Measurements from ENCODE around the gene ADAMTS19. TPM values are rescaled to one million over a fixed set of nuclear protein-coding genes. Genes with fewer than 3 reads are reported as not detected.
"Not testable (repeated sequence)": the region's sequence is repeated elsewhere in the genome, so short reads cannot be mapped to it uniquely, and the experiment has no call there.

The ADAMTS19 gene
- total and polyA plus RNA-seq, 7 donors, result 0.01 to 0.69 (median 0.24) TPM; not detected in 1

DNA sequence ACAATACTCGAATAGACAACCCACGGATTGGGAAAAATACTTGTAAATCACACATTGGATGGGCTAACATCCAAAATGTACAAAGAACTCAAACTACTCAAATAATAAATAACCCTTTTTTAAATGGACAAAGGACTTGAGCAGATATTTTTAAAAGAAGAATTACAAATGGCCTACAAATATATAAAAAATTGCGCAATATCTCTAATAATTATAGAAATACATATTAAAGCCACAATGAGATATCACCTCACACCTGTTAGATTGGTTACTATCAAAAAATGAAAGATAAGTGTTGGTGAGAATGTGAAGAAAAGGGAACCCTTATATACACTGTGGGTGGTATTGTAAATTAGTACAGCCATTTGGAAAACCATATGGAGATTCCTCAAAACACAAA is 40.8 kb upstream of the ADAMTS19 start:
- ATAC-seq, result no peak
- intact Hi-C loops (cut with DNase I), result no loop called here
- Histone ChIP-seq H3K4me1 (no peaks in the 10 kb centered on the region), H3K27ac (no peak overlapping the region), H3K9me3 (peaks cover 5% of the 10 kb centered on the region), H3K36me3 (ENCODE audit: insufficient read depth in 1 of 2, low read depth in 1 of 2) (no peaks in the 10 kb centered on the region), H3K27me3 (ENCODE audit: insufficient read depth in 3 of 3, low read length in 2 of 3) (no peaks in the 10 kb centered on the region), H3K4me3 (no peak overlapping the region)
- TF ChIP-seq, protein P1, sequence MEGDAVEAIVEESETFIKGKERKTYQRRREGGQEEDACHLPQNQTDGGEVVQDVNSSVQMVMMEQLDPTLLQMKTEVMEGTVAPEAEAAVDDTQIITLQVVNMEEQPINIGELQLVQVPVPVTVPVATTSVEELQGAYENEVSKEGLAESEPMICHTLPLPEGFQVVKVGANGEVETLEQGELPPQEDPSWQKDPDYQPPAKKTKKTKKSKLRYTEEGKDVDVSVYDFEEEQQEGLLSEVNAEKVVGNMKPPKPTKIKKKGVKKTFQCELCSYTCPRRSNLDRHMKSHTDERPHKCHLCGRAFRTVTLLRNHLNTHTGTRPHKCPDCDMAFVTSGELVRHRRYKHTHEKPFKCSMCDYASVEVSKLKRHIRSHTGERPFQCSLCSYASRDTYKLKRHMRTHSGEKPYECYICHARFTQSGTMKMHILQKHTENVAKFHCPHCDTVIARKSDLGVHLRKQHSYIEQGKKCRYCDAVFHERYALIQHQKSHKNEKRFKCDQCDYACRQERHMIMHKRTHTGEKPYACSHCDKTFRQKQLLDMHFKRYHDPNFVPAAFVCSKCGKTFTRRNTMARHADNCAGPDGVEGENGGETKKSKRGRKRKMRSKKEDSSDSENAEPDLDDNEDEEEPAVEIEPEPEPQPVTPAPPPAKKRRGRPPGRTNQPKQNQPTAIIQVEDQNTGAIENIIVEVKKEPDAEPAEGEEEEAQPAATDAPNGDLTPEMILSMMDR (IDR thresholded peaks at IDR 0.05), result no peak
- 69 to 76% (median 76%) methylated on average over 3 of the region's 3 CpGs for WGBS, 3 donors
- no peak for DNase-seq

DNA sequence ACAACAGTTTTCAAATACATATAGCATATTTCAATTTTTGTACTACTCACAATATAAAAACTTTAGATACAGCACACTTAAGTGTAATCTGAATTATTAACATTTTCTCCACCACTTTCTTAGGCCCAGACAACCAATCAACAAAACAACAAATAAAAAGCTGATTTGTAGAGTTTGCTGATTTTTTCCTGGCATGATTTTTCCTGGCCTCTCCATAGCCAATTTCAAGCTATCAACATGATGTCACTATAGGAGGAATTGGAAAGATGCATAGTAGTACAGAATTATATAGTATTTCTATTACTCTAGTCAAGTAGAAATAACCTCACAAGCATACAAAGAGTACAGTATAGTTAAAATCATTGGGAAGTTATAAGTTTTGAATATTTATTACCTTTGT is 35.1 kb upstream of the ADAMTS19 start:
- Histone ChIP-seq H3K9me3 (no peaks in the 10 kb centered on the region), H3K4me3 (no peak overlapping the region), H3K27ac (no peak overlapping the region), H3K4me1 (no peaks in the 10 kb centered on the region), H3K36me3 (ENCODE audit: insufficient read depth in 1 of 2, low read depth in 1 of 2) (no peaks in the 10 kb centered on the region), H3K27me3 (ENCODE audit: insufficient read depth in 3 of 3, low read length in 2 of 3) (no peaks in the 10 kb centered on the region)
- TF ChIP-seq, protein P1 (IDR thresholded peaks at IDR 0.05), result no peak
- no peak for DNase-seq
- ATAC-seq, result no peak
- intact Hi-C loops (cut with DNase I), result no loop called here

DNA sequence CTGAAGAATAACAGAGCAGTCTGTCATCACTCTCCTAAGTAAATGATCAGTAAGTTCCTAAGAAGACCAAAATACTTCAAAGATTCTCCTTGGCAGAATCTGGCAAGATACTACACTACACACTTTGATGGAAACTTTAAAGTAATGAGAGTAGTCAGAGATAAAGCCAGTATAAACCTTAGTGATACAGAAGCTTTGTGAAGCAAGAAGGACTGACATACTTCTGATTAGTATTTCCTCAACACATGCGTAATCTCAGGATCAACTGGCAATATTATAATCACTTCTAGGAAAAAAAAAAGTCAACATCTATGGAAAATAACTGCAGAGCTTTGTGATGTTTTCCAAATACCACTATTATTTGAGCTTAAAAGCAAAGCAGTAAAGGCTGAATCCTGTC is 34.0 kb upstream of the ADAMTS19 start:
- ATAC-seq, result no peak
- TF ChIP-seq, protein P1 (IDR thresholded peaks at IDR 0.05), result no peak
- H3K4me1 ChIP-seq, result no peaks in the 10 kb centered on the region
- no peaks in the 10 kb centered on the region for H3K27me3 ChIP-seq (ENCODE audit: insufficient read depth in 3 of 3, low read length in 2 of 3)
- DNase-seq, result no peak
- H3K4me3 ChIP-seq, result no peak overlapping the region
- intact Hi-C loops (cut with DNase I), result no loop called here
- H3K27ac ChIP-seq, result no peak overlapping the region
- 86 to 88% (median 88%) methylated on average over 1 of the region's 1 CpG for WGBS, 3 donors
- no peaks in the 10 kb centered on the region for H3K36me3 ChIP-seq (ENCODE audit: insufficient read depth in 1 of 2, low read depth in 1 of 2)
- H3K9me3 ChIP-seq, result no peaks in the 10 kb centered on the region

DNA sequence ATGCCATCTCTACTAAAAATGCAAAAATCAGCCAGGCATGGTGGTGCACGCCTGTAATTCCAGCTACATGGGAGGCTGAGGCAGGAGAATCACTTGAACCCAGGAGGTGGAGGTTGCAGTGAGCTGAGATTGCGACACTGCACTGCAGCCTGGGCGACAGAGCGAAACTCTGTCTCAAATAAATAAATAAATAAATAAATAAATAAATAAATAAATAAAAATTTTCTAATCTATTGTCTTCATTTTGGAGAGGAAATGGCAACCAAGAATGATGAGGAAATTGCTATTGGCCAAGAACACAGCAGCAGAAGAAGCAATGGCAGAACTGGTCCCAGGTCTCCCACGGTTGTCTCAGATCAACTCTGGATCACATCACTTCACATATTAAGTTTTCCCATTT is 31.5 kb upstream of the ADAMTS19 start:
- H3K4me1 ChIP-seq; ATAC-seq; H3K27me3 ChIP-seq (ENCODE audit: insufficient read depth in 3 of 3, low read length in 2 of 3); H3K9me3 ChIP-seq; H3K4me3 ChIP-seq; H3K27ac ChIP-seq; H3K36me3 ChIP-seq (ENCODE audit: insufficient read depth in 1 of 2, low read depth in 1 of 2); DNase-seq; intact Hi-C loops (cut with DNase I): not testable (repeated sequence)
- WGBS, 3 donors, result 79 to 96% (median 82%) methylated on average over 5 of the region's 5 CpGs

DNA sequence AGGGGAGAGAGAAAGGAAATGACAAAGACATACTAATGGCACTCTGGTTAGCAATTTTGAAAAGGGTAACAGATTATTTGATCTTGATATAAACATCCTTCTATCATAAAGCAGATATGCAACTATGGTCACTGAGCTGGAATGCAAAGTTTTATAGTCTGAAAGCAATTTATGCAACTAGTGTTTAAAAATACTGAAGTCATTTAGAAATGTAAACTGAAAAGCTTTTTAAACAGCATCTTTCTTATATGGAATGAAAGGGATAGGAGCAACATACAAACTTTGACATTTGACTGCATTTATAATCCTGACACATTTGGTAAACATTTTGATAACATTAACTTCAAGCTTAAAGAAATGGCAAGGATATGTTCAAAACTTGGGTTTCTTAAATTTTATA is 28.7 kb upstream of the ADAMTS19 start:
- Histone ChIP-seq H3K9me3 (no peaks in the 10 kb centered on the region), H3K36me3 (ENCODE audit: insufficient read depth in 1 of 2, low read depth in 1 of 2) (no peaks in the 10 kb centered on the region), H3K4me1 (no peaks in the 10 kb centered on the region), H3K4me3 (no peak overlapping the region), H3K27me3 (ENCODE audit: insufficient read depth in 3 of 3, low read length in 2 of 3) (no peaks in the 10 kb centered on the region), H3K27ac (no peak overlapping the region)
- TF ChIP-seq, protein P1 (IDR thresholded peaks at IDR 0.05), result no peak
- no peak for DNase-seq
- no peak for ATAC-seq
- intact Hi-C loops (cut with DNase I), result no loop called here

Measured in psoas muscle (tissue), 8 donors.